Measurements from ENCODE around the gene MAP3K21. TPM values are rescaled to one million over a fixed set of nuclear protein-coding genes. Genes with fewer than 3 reads are reported as not detected.
A peak's percentile ranks its signal among the peaks of the same experiment; 100 is the strongest.

MAP3K21 gene
- total and polyA plus RNA-seq, 2 of the 4 experiments (the other 2 are of a cell fraction): 0.15 to 0.18 TPM

GRCh38 chr1:233328142-233328921, 808 bp downstream of the MAP3K21 start:
- Histone ChIP-seq H3K14ac (replicated peaks; ENCODE audit: low read depth, low read length) (no peak overlapping the region), H4K20me1 (ENCODE audit: insufficient read depth, low read length) (no peaks in the 10 kb centered on the region), H4K8ac (ENCODE audit: low read depth in 2 of 2, low read length in 2 of 2) (no peak overlapping the region), H2AFZ (replicated peaks; ENCODE audit: low read length, poor library complexity) (peak overlapping the region; percentile 95), H3K79me1 (ENCODE audit: low read depth in 1 of 2, low read length in 2 of 2) (no peaks in the 10 kb centered on the region), H2AK9ac (replicated peaks; ENCODE audit: low read depth, low read length, poor library complexity) (peak overlapping the region; percentile 42), H2AK5ac (ENCODE audit: low read depth, low read length) (no peak overlapping the region), H3K4ac (ENCODE audit: low read depth, low read length) (no peak overlapping the region), H2BK120ac (ENCODE audit: low read depth, low read length) (no peak overlapping the region), H3K9ac (ENCODE audit: low read depth, low read length) (no peak overlapping the region), H2BK20ac (ENCODE audit: low read depth, low read length) (no peak overlapping the region), H3K9me3 (ENCODE audit: control insufficient read depth, insufficient read depth, low read length) (no peaks in the 10 kb centered on the region; the same call in 1 of the 2 replicates), H3K18ac (ENCODE audit: low read depth, low read length) (no peak overlapping the region), H3K4me3 (ENCODE audit: insufficient read depth, low read depth, low read length) (peak overlapping the region; percentile 68), H3K27ac (ENCODE audit: insufficient read depth, low read length) (no peak overlapping the region), H3K27me3 (ENCODE audit: control insufficient read depth, insufficient read depth, low read length) (peaks cover 10% of the 10 kb centered on the region), H3K36me3 (ENCODE audit: control insufficient read depth, insufficient read depth, low read length) (no peaks in the 10 kb centered on the region), H3K4me2 (ENCODE audit: low read depth, low read length) (peak overlapping the region; percentile 90), H3K9me1 (ENCODE audit: insufficient read depth, low read length) (no peaks in the 10 kb centered on the region; the same call in 1 of the 2 replicates), H2BK5ac (ENCODE audit: low read depth, low read length, poor library complexity, severe bottlenecking) (no peak overlapping the region), H4K5ac (ENCODE audit: low read depth, low read length) (no peak overlapping the region), H4K91ac (ENCODE audit: insufficient read depth, low read depth, low read length) (no peak overlapping the region), H2BK15ac (ENCODE audit: low read depth, low read length) (no peak overlapping the region), H3K4me1 (ENCODE audit: control insufficient read depth, insufficient read depth, low read length) (peaks cover 3% of the 10 kb centered on the region; the same call in 1 of the 2 replicates), H3K23ac (ENCODE audit: low read depth, low read length) (no peak overlapping the region), H3K56ac (ENCODE audit: extremely low read depth, insufficient read depth, low read length) (no peak overlapping the region)
- WGBS, 2 experiments (ENCODE audit: extremely low coverage in 2 of 2, insufficient read length in 1 of 2): 1% methylated on average over 40 of the region's 96 CpGs; no CpG with 5 or more reads in 1 of the 2 experiments
- CTCF ChIA-PET: no interaction called here
- TF ChIP-seq MXI1 (IDR thresholded peaks at IDR 0.05; ENCODE audit: borderline replicate concordance, low read depth, low read length) (no peak), POLR2A (IDR thresholded peaks at IDR 0.05; ENCODE audit: low read depth, low read length) (no peak), CEBPB (IDR thresholded peaks at IDR 0.05; ENCODE audit: low read depth, low read length) (no peak), MAFK (IDR thresholded peaks at IDR 0.05; ENCODE audit: low read depth, low read length) (no peak), RFX5 (IDR thresholded peaks at IDR 0.05; ENCODE audit: low read depth, low read length) (no peak), BHLHE40 (IDR thresholded peaks at IDR 0.05; ENCODE audit: low read depth, low read length) (0 out of 2 replicates have a peak, but pooled peaks have one; percentile 9)
- TF ChIP-seq, protein P1, sequence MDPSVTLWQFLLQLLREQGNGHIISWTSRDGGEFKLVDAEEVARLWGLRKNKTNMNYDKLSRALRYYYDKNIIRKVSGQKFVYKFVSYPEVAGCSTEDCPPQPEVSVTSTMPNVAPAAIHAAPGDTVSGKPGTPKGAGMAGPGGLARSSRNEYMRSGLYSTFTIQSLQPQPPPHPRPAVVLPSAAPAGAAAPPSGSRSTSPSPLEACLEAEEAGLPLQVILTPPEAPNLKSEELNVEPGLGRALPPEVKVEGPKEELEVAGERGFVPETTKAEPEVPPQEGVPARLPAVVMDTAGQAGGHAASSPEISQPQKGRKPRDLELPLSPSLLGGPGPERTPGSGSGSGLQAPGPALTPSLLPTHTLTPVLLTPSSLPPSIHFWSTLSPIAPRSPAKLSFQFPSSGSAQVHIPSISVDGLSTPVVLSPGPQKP (IDR thresholded peaks at IDR 0.05; ENCODE audit: borderline replicate concordance, low read depth, low read length): no peak
- ATAC-seq (ENCODE audit: low read depth): peak; percentile 72
- POLR2A ChIA-PET (ENCODE audit: unreplicated experiment): no interaction called here
- DNase-seq: no peak
- intact Hi-C loops (cut with micrococcal nuclease): no loop called here
- dilution Hi-C loops (cut with HindIII; ENCODE audit: low sequenced_read_pairs, unreplicated experiment): no loop called here
- no TSS peak for BruUV-seq (replicated peaks)
- in situ Hi-C loops (cut with MboI; ENCODE audit: low sequenced_read_pairs): no loop called here
